ENCODE results near the gene TBC1D22B. TPM values are rescaled to one million over a fixed set of nuclear protein-coding genes. Genes with fewer than 3 reads are reported as not detected.
A peak's percentile ranks its signal among the peaks of the same experiment; 100 is the strongest.

Gene TBC1D22B
- total and polyA plus RNA-seq, 9 of the 15 experiments (the other 6 are each of a cell fraction or from before 2014, with no cell fraction given): 4.8 to 24.2 (median 13.5) TPM

- TF ChIP-seq NR2C1 (IDR thresholded peaks at IDR 0.05) (peak; percentile 90), NR2C1 (tag; IDR thresholded peaks at IDR 0.05) (peak; percentile 92), ID3 (CRISPR knock-in tag; IDR thresholded peaks at IDR 0.05) (no peak), ID3 (tag; IDR thresholded peaks at IDR 0.05) (peak; percentile 92), CREB1 (IDR thresholded peaks at IDR 0.05) (peak; percentile 27; the same call in 1 of the 2 replicates), CREB1 (CRISPR knock-in tag; IDR thresholded peaks at IDR 0.05) (no peak; the same call in 1 of the 2 replicates), DDX20 (tag; IDR thresholded peaks at IDR 0.05; ENCODE audit: low read depth) (0 out of 2 replicates have a peak, but pooled peaks have one; percentile 45), KAT7 (CRISPR knock-in tag; IDR thresholded peaks at IDR 0.05; ENCODE audit: borderline replicate concordance) (no peak), RAD51 (IDR thresholded peaks at IDR 0.05; ENCODE audit: borderline replicate concordance, low read depth) (no peak), ZNF12 (CRISPR knock-in tag; IDR thresholded peaks at IDR 0.05) (no peak), LARP7 (IDR thresholded peaks at IDR 0.05) (no peak), ZNF699 (CRISPR knock-in tag; IDR thresholded peaks at IDR 0.05; ENCODE audit: insufficient replicate concordance) (no peak), EP400 (IDR thresholded peaks at IDR 0.05) (peak; percentile 53), CBX8 (IDR thresholded peaks at IDR 0.05; ENCODE audit: borderline replicate concordance, extremely low read depth, low read depth, low read length, poor library complexity, severe bottlenecking) (no peak), NFYB (IDR thresholded peaks at IDR 0.05; ENCODE audit: extremely low read depth, insufficient read length) (no peak), SMARCE1 (IDR thresholded peaks at IDR 0.05) (peak; percentile 91), KLF13 (tag; IDR thresholded peaks at IDR 0.05; ENCODE audit: borderline replicate concordance, low read depth) (no peak), ZBTB7A (IDR thresholded peaks at IDR 0.05; ENCODE audit: borderline replicate concordance, control insufficient read depth, low read depth, low read length) (peak; percentile 29; the same call in 1 of the 2 replicates), ZNF239 (CRISPR knock-in tag; IDR thresholded peaks at IDR 0.05) (peak; percentile 55; the same call in 1 of the 2 replicates), ZNF354B (CRISPR knock-in tag; IDR thresholded peaks at IDR 0.05) (no peak), CHD2 (IDR thresholded peaks at IDR 0.05; ENCODE audit: low read depth, low read length) (no peak), ZBTB26 (CRISPR knock-in tag; IDR thresholded peaks at IDR 0.05) (no peak), KLF16 (IDR thresholded peaks at IDR 0.05) (no peak; the same call in 1 of the 2 replicates), HCFC1 (IDR thresholded peaks at IDR 0.05; ENCODE audit: low read depth, low read length) (no peak), SIRT6 (IDR thresholded peaks at IDR 0.05; ENCODE audit: low read depth, low read length) (no peak), ZFP30 (CRISPR knock-in tag; IDR thresholded peaks at IDR 0.05; ENCODE audit: borderline replicate concordance) (no peak), BCOR (IDR thresholded peaks at IDR 0.05) (no peak), SNRNP70 (optimal IDR thresholded peaks at IDR 0.05; ENCODE audit: low read depth, low read length) (no peak), BCL6 (CRISPR knock-in tag; IDR thresholded peaks at IDR 0.05) (no peak), E2F3 (CRISPR knock-in tag; IDR thresholded peaks at IDR 0.05) (0 out of 2 replicates have a peak, but pooled peaks have one; percentile 51)
Measured at GRCh38 chr6:37239950-37240713, 17.4 kb upstream of the TBC1D22B start (continued).
